ENCODE data around the gene ERV3-1. TPM values are rescaled to one million over a fixed set of nuclear protein-coding genes. Genes with fewer than 3 reads are reported as not detected.
"Not testable (repeated sequence)": the region's sequence is repeated elsewhere in the genome, so short reads cannot be mapped to it uniquely, and the experiment has no call there.

ERV3-1 gene
- total RNA-seq, 1 donor from 2014 or later: 6.5 TPM

GRCh38 chr7:64947252-64948000 is 59.1 kb downstream of the ERV3-1 start:
- H3K4me3 ChIP-seq (ENCODE audit: low read depth, low read length): peak overlapping the region; percentile 45
- no peak for TF ChIP-seq CTCF (IDR thresholded peaks at IDR 0.05; ENCODE audit: insufficient read depth, low read length, poor library complexity, severe bottlenecking)
- no peak for DNase-seq (ENCODE audit: low read depth)
- peaks cover 21% of the 10 kb centered on the region for H3K27me3 ChIP-seq (ENCODE audit: control insufficient read depth, insufficient read depth, low read length)
- no peaks in the 10 kb centered on the region for H3K36me3 ChIP-seq (ENCODE audit: control insufficient read depth, insufficient read depth, low read length)

- Histone ChIP-seq H3K36me3 (ENCODE audit: control insufficient read depth, insufficient read depth, low read length) (no peaks in the 10 kb centered on the region), H3K4me3 (ENCODE audit: low read depth, low read length) (no peak overlapping the region), H3K27me3 (ENCODE audit: control insufficient read depth, insufficient read depth, low read length) (peaks cover 21% of the 10 kb centered on the region)
- peak; percentile 20 for TF ChIP-seq CTCF (IDR thresholded peaks at IDR 0.05; ENCODE audit: insufficient read depth, low read length, poor library complexity, severe bottlenecking)
- no peak for DNase-seq (ENCODE audit: low read depth)
Observed at GRCh38 chr7:64946772-64947171, 59.7 kb downstream of the ERV3-1 start.

- no peak overlapping the region for H3K4me3 ChIP-seq (ENCODE audit: low read depth, low read length)
- peaks cover 21% of the 10 kb centered on the region for H3K27me3 ChIP-seq (ENCODE audit: control insufficient read depth, insufficient read depth, low read length)
- no peak for DNase-seq (ENCODE audit: low read depth)
- H3K36me3 ChIP-seq (ENCODE audit: control insufficient read depth, insufficient read depth, low read length): no peaks in the 10 kb centered on the region
- no peak for TF ChIP-seq CTCF (IDR thresholded peaks at IDR 0.05; ENCODE audit: insufficient read depth, low read length, poor library complexity, severe bottlenecking)
Observed at GRCh38 chr7:64945503-64946175, 60.8 kb downstream of the ERV3-1 start.

GRCh38 chr7:64944667-64945502 is 61.6 kb downstream of the ERV3-1 start:
- H3K4me3 ChIP-seq (ENCODE audit: low read depth, low read length); DNase-seq (ENCODE audit: low read depth); H3K36me3 ChIP-seq (ENCODE audit: control insufficient read depth, insufficient read depth, low read length): not testable (repeated sequence)
- peaks cover 21% of the 10 kb centered on the region for H3K27me3 ChIP-seq (ENCODE audit: control insufficient read depth, insufficient read depth, low read length)

Other genes starting within 250 kb of the ERV3-1 start
- 7.4 and 9.2 TPM in 2 replicates for gene ZNF138, start 212.3 kb downstream of the ERV3-1 start, total RNA-seq
- 3.8 and 5.3 TPM in 2 replicates for gene ZNF273, start 103.4 kb downstream of the ERV3-1 start, total RNA-seq
- 6.4 TPM in 2 replicates for gene ZNF117, start 15.7 kb downstream of the ERV3-1 start, total RNA-seq

Data from kidney epithelial cell (primary cell).